ENCODE data around the gene MRPL52. TPM values are rescaled to one million over a fixed set of nuclear protein-coding genes. Genes with fewer than 3 reads are reported as not detected.
"Not testable (repeated sequence)": the region's sequence is repeated elsewhere in the genome, so short reads cannot be mapped to it uniquely, and the experiment has no call there.

MRPL52 gene
- total and polyA plus RNA-seq, 2 experiments from 2014 or later: 97.9 to 259 TPM

GRCh38 chr14:22803687-22803974, 26.1 kb upstream of the MRPL52 start:
- Histone ChIP-seq H3K9me3 (ENCODE audit: low read depth) (no peaks in the 10 kb centered on the region), H3K36me3 (no peaks in the 10 kb centered on the region), H3K4me3 (no peak overlapping the region), H3K4me1 (ENCODE audit: low read depth) (no peaks in the 10 kb centered on the region), H3K27ac (no peak overlapping the region), H3K27me3 (no peaks in the 10 kb centered on the region)
- no peak for DNase-seq (ENCODE audit: low read depth in 1 of 2, low spot score in 1 of 2)
- TF ChIP-seq CTCF (IDR thresholded peaks at IDR 0.05; ENCODE audit: low read depth, low read length): no peak

GRCh38 chr14:22805235-22805634, 24.5 kb upstream of the MRPL52 start:
- H3K27ac ChIP-seq; H3K4me3 ChIP-seq; DNase-seq (ENCODE audit: low read depth in 1 of 2, low spot score in 1 of 2); H3K36me3 ChIP-seq; H3K4me1 ChIP-seq (ENCODE audit: low read depth); H3K9me3 ChIP-seq (ENCODE audit: low read depth); H3K27me3 ChIP-seq: not testable (repeated sequence)

GRCh38 chr14:22807432-22808087, 22.1 kb upstream of the MRPL52 start:
- Histone ChIP-seq H3K36me3 (no peaks in the 10 kb centered on the region), H3K4me1 (ENCODE audit: low read depth) (no peaks in the 10 kb centered on the region), H3K27me3 (no peaks in the 10 kb centered on the region), H3K9me3 (ENCODE audit: low read depth) (no peaks in the 10 kb centered on the region), H3K27ac (no peak overlapping the region), H3K4me3 (no peak overlapping the region)
- DNase-seq (ENCODE audit: low read depth in 1 of 2, low spot score in 1 of 2): no peak
- no peak for TF ChIP-seq CTCF (IDR thresholded peaks at IDR 0.05; ENCODE audit: low read depth, low read length)

GRCh38 chr14:22808388-22809209, 21.1 kb upstream of the MRPL52 start:
- Histone ChIP-seq H3K27ac (no peak overlapping the region), H3K9me3 (ENCODE audit: low read depth) (no peaks in the 10 kb centered on the region), H3K27me3 (no peaks in the 10 kb centered on the region), H3K4me1 (ENCODE audit: low read depth) (no peaks in the 10 kb centered on the region), H3K36me3 (no peaks in the 10 kb centered on the region), H3K4me3 (no peak overlapping the region)
- no peak for TF ChIP-seq CTCF (IDR thresholded peaks at IDR 0.05; ENCODE audit: low read depth, low read length)
- no peak for DNase-seq (ENCODE audit: low read depth in 1 of 2, low spot score in 1 of 2)

- H3K27me3 ChIP-seq: no peaks in the 10 kb centered on the region
- peak in 1 of 2 donors; percentile 29 for DNase-seq (ENCODE audit: low read depth in 1 of 2, low spot score in 1 of 2)
- H3K27ac ChIP-seq: no peak overlapping the region
- no peaks in the 10 kb centered on the region for H3K36me3 ChIP-seq
- no peak overlapping the region for H3K4me3 ChIP-seq
- H3K9me3 ChIP-seq (ENCODE audit: low read depth): no peaks in the 10 kb centered on the region
- H3K4me1 ChIP-seq (ENCODE audit: low read depth): no peaks in the 10 kb centered on the region
- no peak for TF ChIP-seq CTCF (IDR thresholded peaks at IDR 0.05; ENCODE audit: low read depth, low read length)
Observed at GRCh38 chr14:22811722-22812121, 18.0 kb upstream of the MRPL52 start.

- H3K36me3 ChIP-seq: no peaks in the 10 kb centered on the region
- no peak overlapping the region for H3K27ac ChIP-seq
- no peaks in the 10 kb centered on the region for H3K9me3 ChIP-seq (ENCODE audit: low read depth)
- no peaks in the 10 kb centered on the region for H3K27me3 ChIP-seq
- H3K4me3 ChIP-seq: no peak overlapping the region
- DNase-seq (ENCODE audit: low read depth in 1 of 2, low spot score in 1 of 2): no peak
- no peaks in the 10 kb centered on the region for H3K4me1 ChIP-seq (ENCODE audit: low read depth)
- TF ChIP-seq CTCF (IDR thresholded peaks at IDR 0.05; ENCODE audit: low read depth, low read length): no peak
Observed at GRCh38 chr14:22812744-22813143, 16.9 kb upstream of the MRPL52 start.
